GM23338 (cell line): ENCODE results near the gene MAP3K10. TPM values are rescaled to one million over a fixed set of nuclear protein-coding genes. Genes with fewer than 3 reads are reported as not detected.

Experiments
- ATAC-seq: fragments of 200-7000 bp; cut with Tn5 transposase; 3 replicates; pipeline ENCODE4 v1.9.1; 2020
- DNase-seq: peaks from one replicate; pipeline ENCODE4 v3.0.0-alpha.2; 2015; ENCODE audit warnings: low spot score
- H2AFZ ChIP-seq: fragments of 200-600 bp; sonication (generic); 2 replicates; pipeline ENCODE4 v1.8.0; 2016; ENCODE audit warnings: antibody characterized with exemption, mild to moderate bottlenecking, moderate library complexity
- H3F3A ChIP-seq: fragments of 200-600 bp; sonication (generic); replicated peaks from 2 replicates; pipeline ENCODE4 v1.8.0; 2017; ENCODE audit warnings: antibody characterized with exemption, mixed run types, low read depth
- H3K27ac ChIP-seq: fragments of 200-600 bp; sonication (generic); 2 replicates; pipeline ENCODE4 v1.6.1; 2016; ENCODE audit warnings: low read depth
- H3K27me3 ChIP-seq: fragments of 200-600 bp; sonication (generic); 2 replicates; pipeline ENCODE4 v1.8.0; 2016; ENCODE audit warnings: mild to moderate bottlenecking, mixed run types, moderate library complexity; ENCODE audit not compliant: insufficient read depth
- H3K36me3 ChIP-seq: fragments of 200-600 bp; sonication (generic); 2 replicates; pipeline ENCODE4 v1.8.0; 2016; ENCODE audit warnings: mild to moderate bottlenecking; ENCODE audit not compliant: insufficient read depth
- H3K4me1 ChIP-seq: fragments of 200-600 bp; sonication (generic); 2 replicates; pipeline ENCODE4 v1.8.0; 2016; ENCODE audit warnings: mild to moderate bottlenecking, moderate library complexity; ENCODE audit not compliant: insufficient read depth
- H3K4me2 ChIP-seq: fragments of 200-600 bp; sonication (generic); 2 replicates; pipeline ENCODE4 v1.7.1; 2017; ENCODE audit warnings: mixed run types
- H3K4me3 ChIP-seq: fragments of 200-600 bp; sonication (generic); 2 replicates; pipeline ENCODE4 v1.6.1; 2016; ENCODE audit warnings: mixed run types
- H3K79me2 ChIP-seq: fragments of 200-600 bp; sonication (generic); replicated peaks from 2 replicates; pipeline ENCODE4 v1.8.0; 2017; ENCODE audit warnings: mild to moderate bottlenecking; ENCODE audit not compliant: insufficient read depth
- H3K9me2 ChIP-seq: fragments of 200-600 bp; sonication (generic); 2 replicates; pipeline ENCODE4 v1.8.0; 2017; ENCODE audit not compliant: insufficient read depth
- H4K20me1 ChIP-seq: fragments of 200-600 bp; sonication (generic); replicated peaks from 2 replicates; pipeline ENCODE4 v1.8.0; 2017; ENCODE audit warnings: mild to moderate bottlenecking; ENCODE audit not compliant: insufficient read depth
- H3K27ac Mint-ChIP-seq: 2 replicates; pipeline ENCODE4 v1.8.0; 2020; ENCODE audit warnings: inconsistent platforms, mild to moderate bottlenecking, moderate library complexity, mixed read lengths
- H3K27me3 Mint-ChIP-seq: 3 replicates; pipeline ENCODE4 v1.8.0; 2022; ENCODE audit warnings: low read depth, mild to moderate bottlenecking, moderate library complexity, mixed read lengths, inconsistent platforms; ENCODE audit not compliant: insufficient read depth, poor library complexity
- H3K36me3 Mint-ChIP-seq: 3 replicates; pipeline ENCODE4 v1.8.0; 2021; ENCODE audit warnings: low read depth, mild to moderate bottlenecking, inconsistent platforms, moderate library complexity, mixed read lengths
- H3K4me1 Mint-ChIP-seq: 3 replicates; pipeline ENCODE4 v1.8.0; 2020; ENCODE audit warnings: mild to moderate bottlenecking, inconsistent platforms, mixed read lengths
- H3K4me3 Mint-ChIP-seq: 3 replicates; pipeline ENCODE4 v1.8.0; 2021; ENCODE audit warnings: moderate library complexity, mild to moderate bottlenecking, inconsistent platforms, mixed read lengths
- H3K9me3 Mint-ChIP-seq: 3 replicates; pipeline ENCODE4 v1.8.0; 2020; ENCODE audit warnings: moderate library complexity, mild to moderate bottlenecking, inconsistent platforms, mixed read lengths
- CREB1 ChIP-seq: fragments of 250-450 bp; sonication (Bioruptor Pico); IDR thresholded peaks from 2 replicates; pipeline ENCODE4 v1.5.0; 2020; ENCODE audit warnings: low read depth, mild to moderate bottlenecking, moderate library complexity
- CTCF ChIP-seq, 2 experiments: fragments of 200-600 bp in 1 of 2; sonication (generic) in 1 of 2; conservative IDR thresholded peaks; 2 replicates each; pipeline versions ENCODE4 v1.5.1 to v1.6.1; 2016 to 2017; ENCODE audit warnings: antibody characterized with exemption in 2 of 2, low read depth in 2 of 2, mild to moderate bottlenecking in 2 of 2, moderate library complexity in 1 of 2
- EZH2 ChIP-seq: fragments of 200-600 bp; sonication (generic); IDR thresholded peaks from one replicate; pipeline ENCODE4 v1.8.0; 2017; ENCODE audit warnings: antibody characterized with exemption, mild to moderate bottlenecking, low read depth; ENCODE audit not compliant: unreplicated experiment
- EZH2phosphoT487 ChIP-seq: fragments of 200-600 bp; sonication (generic); IDR thresholded peaks from one replicate; pipeline ENCODE4 v1.8.1; 2018; ENCODE audit warnings: antibody characterized with exemption; ENCODE audit not compliant: unreplicated experiment
- JUNB ChIP-seq: IDR thresholded peaks from one replicate; pipeline ENCODE4 v1.6.1; 2016; ENCODE audit warnings: antibody characterized with exemption; ENCODE audit not compliant: unreplicated experiment
- NANOG ChIP-seq: IDR thresholded peaks from 2 replicates; pipeline ENCODE4 v1.6.1; 2016; ENCODE audit warnings: antibody characterized with exemption, borderline replicate concordance
- POLR2AphosphoS5 ChIP-seq: IDR thresholded peaks from 2 replicates; pipeline ENCODE4 v1.6.1; 2016; ENCODE audit warnings: antibody characterized with exemption, low read depth
- STAT1 ChIP-seq: IDR thresholded peaks from one replicate; pipeline ENCODE4 v1.6.1; 2016; ENCODE audit warnings: antibody characterized with exemption; ENCODE audit not compliant: unreplicated experiment
- ZNF114 ChIP-seq: fragments of 250-450 bp; sonication (Bioruptor Pico); IDR thresholded peaks from 2 replicates; pipeline ENCODE4 v1.5.0; 2020; ENCODE audit warnings: mild to moderate bottlenecking, moderate library complexity
- ZNF331 ChIP-seq: fragments of 250-450 bp; sonication (Bioruptor Pico); IDR thresholded peaks from 2 replicates; pipeline ENCODE4 v1.5.0; 2020; ENCODE audit warnings: low read depth, mild to moderate bottlenecking, moderate library complexity
- ZNF462 ChIP-seq: fragments of 250-450 bp; sonication (Bioruptor Pico); IDR thresholded peaks from 2 replicates; pipeline ENCODE4 v1.5.0; 2020; ENCODE audit warnings: mild to moderate bottlenecking, moderate library complexity
- polyA plus RNA-seq: library from polyadenylated mRNA; unstranded; fragments of >200 nt; fragmentation: Nextera tagmentation; extraction: Ambion mirVana; gene quantifications from 2 replicates; pipeline ENCODE4 v1.2.1, GENCODE V29; 2016
- total RNA-seq: library from RNA; depleted of rRNA; stranded (reverse); fragments of >200 nt; shearing (Covaris generic); gene quantifications from 2 replicates; pipeline ENCODE4 v1.2.3, GENCODE V29; 2014
- TF ChIP-seq, protein P1 (sequence below): IDR thresholded peaks from 2 replicates; pipeline ENCODE4 v1.6.1; 2016; ENCODE audit warnings: antibody characterized with exemption
- TF ChIP-seq, protein P2 (sequence below): IDR thresholded peaks from one replicate; pipeline ENCODE4 v1.6.1; 2018; ENCODE audit warnings: antibody characterized with exemption; ENCODE audit not compliant: unreplicated experiment

Gene MAP3K10
- total and polyA plus RNA-seq, 2 experiments from 2014 or later = 5.9 to 13.7 TPM

- no peak for TF ChIP-seq ZNF331 (CRISPR knock-in tag)
- TF ChIP-seq JUNB = no peak
- TF ChIP-seq, protein P1, sequence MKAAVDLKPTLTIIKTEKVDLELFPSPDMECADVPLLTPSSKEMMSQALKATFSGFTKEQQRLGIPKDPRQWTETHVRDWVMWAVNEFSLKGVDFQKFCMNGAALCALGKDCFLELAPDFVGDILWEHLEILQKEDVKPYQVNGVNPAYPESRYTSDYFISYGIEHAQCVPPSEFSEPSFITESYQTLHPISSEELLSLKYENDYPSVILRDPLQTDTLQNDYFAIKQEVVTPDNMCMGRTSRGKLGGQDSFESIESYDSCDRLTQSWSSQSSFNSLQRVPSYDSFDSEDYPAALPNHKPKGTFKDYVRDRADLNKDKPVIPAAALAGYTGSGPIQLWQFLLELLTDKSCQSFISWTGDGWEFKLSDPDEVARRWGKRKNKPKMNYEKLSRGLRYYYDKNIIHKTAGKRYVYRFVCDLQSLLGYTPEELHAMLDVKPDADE = no peak
- TF ChIP-seq NANOG = no peak
- no peak for TF ChIP-seq CREB1 (CRISPR knock-in tag)
- TF ChIP-seq STAT1 = no peak
- TF ChIP-seq ZNF462 (CRISPR knock-in tag) = no peak
- TF ChIP-seq POLR2AphosphoS5 = no peak
- TF ChIP-seq EZH2phosphoT487 = no peak
- TF ChIP-seq EZH2 = no peak
- TF ChIP-seq, protein P2, sequence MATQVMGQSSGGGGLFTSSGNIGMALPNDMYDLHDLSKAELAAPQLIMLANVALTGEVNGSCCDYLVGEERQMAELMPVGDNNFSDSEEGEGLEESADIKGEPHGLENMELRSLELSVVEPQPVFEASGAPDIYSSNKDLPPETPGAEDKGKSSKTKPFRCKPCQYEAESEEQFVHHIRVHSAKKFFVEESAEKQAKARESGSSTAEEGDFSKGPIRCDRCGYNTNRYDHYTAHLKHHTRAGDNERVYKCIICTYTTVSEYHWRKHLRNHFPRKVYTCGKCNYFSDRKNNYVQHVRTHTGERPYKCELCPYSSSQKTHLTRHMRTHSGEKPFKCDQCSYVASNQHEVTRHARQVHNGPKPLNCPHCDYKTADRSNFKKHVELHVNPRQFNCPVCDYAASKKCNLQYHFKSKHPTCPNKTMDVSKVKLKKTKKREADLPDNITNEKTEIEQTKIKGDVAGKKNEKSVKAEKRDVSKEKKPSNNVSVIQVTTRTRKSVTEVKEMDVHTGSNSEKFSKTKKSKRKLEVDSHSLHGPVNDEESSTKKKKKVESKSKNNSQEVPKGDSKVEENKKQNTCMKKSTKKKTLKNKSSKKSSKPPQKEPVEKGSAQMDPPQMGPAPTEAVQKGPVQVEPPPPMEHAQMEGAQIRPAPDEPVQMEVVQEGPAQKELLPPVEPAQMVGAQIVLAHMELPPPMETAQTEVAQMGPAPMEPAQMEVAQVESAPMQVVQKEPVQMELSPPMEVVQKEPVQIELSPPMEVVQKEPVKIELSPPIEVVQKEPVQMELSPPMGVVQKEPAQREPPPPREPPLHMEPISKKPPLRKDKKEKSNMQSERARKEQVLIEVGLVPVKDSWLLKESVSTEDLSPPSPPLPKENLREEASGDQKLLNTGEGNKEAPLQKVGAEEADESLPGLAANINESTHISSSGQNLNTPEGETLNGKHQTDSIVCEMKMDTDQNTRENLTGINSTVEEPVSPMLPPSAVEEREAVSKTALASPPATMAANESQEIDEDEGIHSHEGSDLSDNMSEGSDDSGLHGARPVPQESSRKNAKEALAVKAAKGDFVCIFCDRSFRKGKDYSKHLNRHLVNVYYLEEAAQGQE = no peak
- no peak for TF ChIP-seq CTCF (conservative IDR thresholded peaks at IDR 0.05; ENCODE audit: low read depth in 2 of 2)
- TF ChIP-seq ZNF114 (CRISPR knock-in tag) = no peak
- Mint-ChIP-seq H3K36me3 (no peaks in the 10 kb centered on the region), H3K4me1 (no peaks in the 10 kb centered on the region), H3K9me3 (peaks cover 3% of the 10 kb centered on the region; the same call in 2 of the 3 replicates), H3K27ac (no peak overlapping the region), H3K4me3 (no peak overlapping the region), H3K27me3 (no peaks in the 10 kb centered on the region)
- Histone ChIP-seq H3K79me2 (no peaks in the 10 kb centered on the region), H4K20me1 (no peaks in the 10 kb centered on the region), H3K36me3 (no peaks in the 10 kb centered on the region), H3K27ac (no peak overlapping the region), H3F3A (no peaks in the 10 kb centered on the region), H3K4me2 (no peak overlapping the region), H3K9me2 (no peaks in the 10 kb centered on the region), H3K4me3 (no peak overlapping the region), H3K27me3 (no peaks in the 10 kb centered on the region), H2AFZ (no peak overlapping the region), H3K4me1 (no peaks in the 10 kb centered on the region)
- DNase-seq (no peak), ATAC-seq (no peak)
These were observed 12.5 kb upstream of the MAP3K10 start for GRCh38 chr19:40178756-40179155.
